A549 (cell line): ENCODE measurements around the gene TSHZ2. TPM values are rescaled to one million over a fixed set of nuclear protein-coding genes. Genes with fewer than 3 reads are reported as not detected.

Experiments
- ATAC-seq, 2 experiments: fragments of 200-7000 bp in 1 of 2; fragments of >200 bp in 1 of 2; cut with Nextera tagmentation in 1 of 2; cut with Tn5 transposase in 1 of 2; 3 replicates each; pipeline versions ENCODE4 v1.8.0 to v1.9.1; 2018 to 2020; ENCODE audit warnings: mild to moderate bottlenecking in 1 of 2, moderate library complexity in 1 of 2
- CTCF ChIA-PET: fragments of 300-600 bp; sonication (Branson Sonifier 250); formaldehyde crosslinking; extraction: SDS; loops from one replicate; lab custom pipeline; 2021; ENCODE audit warnings: antibody characterized with exemption, inconsistent platforms; lab: Yijun Ruan, JAX
- POLR2A ChIA-PET: fragments of 350-600 bp; formaldehyde crosslinking; extraction: SDS; loops from one replicate; lab custom pipeline; 2021; ENCODE audit warnings: antibody characterized with exemption, inconsistent platforms; lab: Yijun Ruan, JAX
- DNase-seq, 2 experiments: peaks; one replicate each; pipeline versions ENCODE4 v3.0.0 to v3.0.0-alpha.2; 2011 to 2016; ENCODE audit warnings: low read depth in 1 of 2, low spot score in 1 of 2
- FAIRE-seq: peaks from 2 replicates; lab custom pipeline; 2011; peaks lifted over from hg19 to GRCh38; lab: Jason Lieb, UNC
- H3K27ac ChIP-seq, 2 experiments: fragments of >200 bp; sonication (Bioruptor Twin); formaldehyde crosslinking; 3 replicates each; pipeline ENCODE4 v1.5.1; 2016 to 2017
- H3K4me1 ChIP-seq: fragments of >200 bp; sonication (Bioruptor Twin); formaldehyde crosslinking; 3 replicates; pipeline ENCODE4 v1.6.1; 2016
- H3K4me2 ChIP-seq: fragments of >200 bp; sonication (Bioruptor Twin); formaldehyde crosslinking; 3 replicates; pipeline ENCODE4 v1.6.1; 2016
- H3K4me3 ChIP-seq: fragments of >200 bp; sonication (Bioruptor Twin); formaldehyde crosslinking; 3 replicates; pipeline ENCODE4 v1.5.1; 2016
- H3K9me3 ChIP-seq: fragments of >200 bp; sonication (Bioruptor Twin); formaldehyde crosslinking; 3 replicates; pipeline ENCODE4 v1.6.1; 2016
- ATOH8 ChIP-seq: fragments of 250-450 bp; sonication (Bioruptor Pico); IDR thresholded peaks from 2 replicates; pipeline ENCODE4 v1.5.0; 2020; ENCODE audit warnings: low read depth, mild to moderate bottlenecking, moderate library complexity
- BHLHE40 ChIP-seq: IDR thresholded peaks from 2 replicates; pipeline ENCODE4 v1.6.1; 2012; ENCODE audit warnings: low read depth, low read length, inconsistent platforms
- CBX8 ChIP-seq: fragments of 200-600 bp; sonication (generic); IDR thresholded peaks from 2 replicates; pipeline ENCODE4 v1.6.1; 2016
- EHF ChIP-seq: fragments of 250-450 bp; sonication (Bioruptor Pico); IDR thresholded peaks from 2 replicates; pipeline ENCODE4 v1.5.0; 2020; ENCODE audit warnings: mild to moderate bottlenecking
- FOSL2 ChIP-seq, 2 experiments: fragments of 450-650 bp in 1 of 2; fragments of >200 bp in 1 of 2; sonication (Bioruptor Twin) in 1 of 2; formaldehyde crosslinking; IDR thresholded peaks; 2 replicates each; pipeline versions ENCODE4 v1.5.0 to v1.6.1; 2016 to 2020; ENCODE audit warnings: mild to moderate bottlenecking in 1 of 2, moderate library complexity in 1 of 2
- HDAC2 ChIP-seq: fragments of 200-600 bp; sonication (generic); IDR thresholded peaks from 2 replicates; pipeline ENCODE4 v1.6.1; 2016
- HMGXB4 ChIP-seq: fragments of 250-450 bp; sonication (Bioruptor Pico); IDR thresholded peaks from 2 replicates; pipeline ENCODE4 v1.5.0; 2021; ENCODE audit warnings: mild to moderate bottlenecking, moderate library complexity, borderline replicate concordance
- HOXB13 ChIP-seq: fragments of 250-450 bp; sonication (Bioruptor Pico); IDR thresholded peaks from 2 replicates; pipeline ENCODE4 v1.5.0; 2020; ENCODE audit warnings: low read depth, mild to moderate bottlenecking, moderate library complexity
- JUN ChIP-seq, 2 experiments: fragments of >200 bp; sonication (Bioruptor Twin); formaldehyde crosslinking; IDR thresholded peaks; 2 replicates in 1 of 2; 3 replicates in 1 of 2; pipeline ENCODE4 v1.6.1; 2016 to 2017
- JUNB ChIP-seq: fragments of >200 bp; sonication (Bioruptor Twin); formaldehyde crosslinking; IDR thresholded peaks from 2 replicates; pipeline ENCODE4 v1.6.1; 2016
- NFE2L2 ChIP-seq: fragments of 150-350 bp; conservative IDR thresholded peaks from 2 replicates; pipeline ENCODE4 v1.6.1; 2014; ENCODE audit warnings: low read length
- RAD21 ChIP-seq, 2 experiments: fragments of >200 bp in 1 of 2; sonication (Bioruptor Twin) in 1 of 2; formaldehyde crosslinking in 1 of 2; IDR thresholded peaks in 1 of 2; conservative IDR thresholded peaks in 1 of 2; 2 replicates in 1 of 2; 3 replicates in 1 of 2; pipeline ENCODE4 v1.6.1; 2012 to 2018; ENCODE audit warnings: inconsistent platforms in 1 of 2
- ZFP36 ChIP-seq: fragments of 450-650 bp; IDR thresholded peaks from 2 replicates; pipeline ENCODE4 v1.6.1; 2014; ENCODE audit warnings: borderline replicate concordance; ENCODE audit not compliant: partially characterized antibody
- ZNF302 ChIP-seq: fragments of 250-450 bp; sonication (Bioruptor Pico); IDR thresholded peaks from 2 replicates; pipeline ENCODE4 v1.9.0; 2021; ENCODE audit warnings: inconsistent platforms, mild to moderate bottlenecking, moderate library complexity
- WGBS: methylation state at CpG from one replicate; pipeline ENCODE4 v1.1.6; 2017; ENCODE audit errors: missing lambda C conversion rate; 5-methylcytosine and 5-hydroxymethylcytosine counted together
- polyA plus RNA-seq, 4 experiments: library from polyadenylated mRNA; depleted of rRNA in 3 of 4; stranded (reverse); fragments of >200 nt; fragmentation: RNase III in 1 of 4; extraction: RNeasy Plus Mini Kit Qiagen cat#74134 plus additional on column Dnase treatment in 1 of 4; gene quantifications; 2 replicates in 3 of 4; 3 replicates in 1 of 4; pipeline ENCODE4 v1.2.3, GENCODE V29; 2011 to 2017
- TF ChIP-seq, protein P1 (sequence below): fragments of >200 bp; sonication (Bioruptor Twin); formaldehyde crosslinking; IDR thresholded peaks from 2 replicates; pipeline ENCODE4 v1.6.1; 2016
- TF ChIP-seq, protein P2 (sequence below): fragments of 450-650 bp; IDR thresholded peaks from 2 replicates; pipeline ENCODE4 v1.6.1; 2014; ENCODE audit warnings: antibody characterized with exemption
- TF ChIP-seq, protein P3 (sequence below): fragments of 200-600 bp; sonication (generic); IDR thresholded peaks from 2 replicates; pipeline ENCODE4 v1.6.1; 2016; ENCODE audit warnings: antibody characterized with exemption, mild to moderate bottlenecking, moderate library complexity
- TF ChIP-seq, protein P4 (sequence below): IDR thresholded peaks from 2 replicates; pipeline ENCODE4 v1.6.1; 2012; ENCODE audit warnings: low read depth, borderline replicate concordance

TSHZ2 gene
- polyA plus RNA-seq, 2 of the 4 experiments (the other 2 are of a cell fraction), result not detected

DNA sequence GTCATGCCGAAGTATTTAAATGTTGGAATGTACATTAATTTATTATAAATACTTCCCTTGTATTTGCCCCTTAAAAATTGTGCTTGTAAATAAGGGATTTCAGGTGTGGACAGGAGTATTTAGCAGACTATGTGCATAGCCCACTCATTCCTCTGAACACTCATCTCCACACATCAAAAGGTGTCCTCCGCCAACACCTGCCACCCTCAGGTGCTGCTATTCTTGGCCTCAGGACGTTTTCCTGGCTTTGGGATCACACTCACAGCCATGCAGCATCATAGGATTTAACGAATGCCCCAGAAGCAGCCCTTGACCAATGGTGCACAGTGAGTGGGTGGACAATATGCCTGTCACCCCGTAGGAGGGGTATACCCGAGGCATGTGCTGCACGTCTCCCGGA lies 390.6 kb downstream of the TSHZ2 start:
- DNase-seq (no peak), FAIRE-seq (no peak), ATAC-seq (no peak)
- Histone ChIP-seq H3K9me3 (no peaks in the 10 kb centered on the region), H3K4me3 (no peak overlapping the region), H3K4me2 (no peak overlapping the region), H3K27ac (no peak overlapping the region), H3K4me1 (no peaks in the 10 kb centered on the region)
- CTCF ChIA-PET, result no interaction called here
- WGBS, result 31% methylated on average over 8 of the region's 8 CpGs
- POLR2A ChIA-PET, result no interaction called here
- TF ChIP-seq, protein P1, sequence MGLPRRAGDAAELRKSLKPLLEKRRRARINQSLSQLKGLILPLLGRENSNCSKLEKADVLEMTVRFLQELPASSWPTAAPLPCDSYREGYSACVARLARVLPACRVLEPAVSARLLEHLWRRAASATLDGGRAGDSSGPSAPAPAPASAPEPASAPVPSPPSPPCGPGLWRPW, result no peak
- TF ChIP-seq NFE2L2, result no peak
- TF ChIP-seq JUNB, result no peak
- no peak for TF ChIP-seq HMGXB4 (CRISPR knock-in tag)
- TF ChIP-seq EHF (CRISPR knock-in tag), result no peak
- TF ChIP-seq BHLHE40, result no peak
- no peak for TF ChIP-seq CBX8
- no peak for TF ChIP-seq ZFP36
- TF ChIP-seq, protein P2, sequence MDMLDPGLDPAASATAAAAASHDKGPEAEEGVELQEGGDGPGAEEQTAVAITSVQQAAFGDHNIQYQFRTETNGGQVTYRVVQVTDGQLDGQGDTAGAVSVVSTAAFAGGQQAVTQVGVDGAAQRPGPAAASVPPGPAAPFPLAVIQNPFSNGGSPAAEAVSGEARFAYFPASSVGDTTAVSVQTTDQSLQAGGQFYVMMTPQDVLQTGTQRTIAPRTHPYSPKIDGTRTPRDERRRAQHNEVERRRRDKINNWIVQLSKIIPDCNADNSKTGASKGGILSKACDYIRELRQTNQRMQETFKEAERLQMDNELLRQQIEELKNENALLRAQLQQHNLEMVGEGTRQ, result no peak
- TF ChIP-seq, protein P3, sequence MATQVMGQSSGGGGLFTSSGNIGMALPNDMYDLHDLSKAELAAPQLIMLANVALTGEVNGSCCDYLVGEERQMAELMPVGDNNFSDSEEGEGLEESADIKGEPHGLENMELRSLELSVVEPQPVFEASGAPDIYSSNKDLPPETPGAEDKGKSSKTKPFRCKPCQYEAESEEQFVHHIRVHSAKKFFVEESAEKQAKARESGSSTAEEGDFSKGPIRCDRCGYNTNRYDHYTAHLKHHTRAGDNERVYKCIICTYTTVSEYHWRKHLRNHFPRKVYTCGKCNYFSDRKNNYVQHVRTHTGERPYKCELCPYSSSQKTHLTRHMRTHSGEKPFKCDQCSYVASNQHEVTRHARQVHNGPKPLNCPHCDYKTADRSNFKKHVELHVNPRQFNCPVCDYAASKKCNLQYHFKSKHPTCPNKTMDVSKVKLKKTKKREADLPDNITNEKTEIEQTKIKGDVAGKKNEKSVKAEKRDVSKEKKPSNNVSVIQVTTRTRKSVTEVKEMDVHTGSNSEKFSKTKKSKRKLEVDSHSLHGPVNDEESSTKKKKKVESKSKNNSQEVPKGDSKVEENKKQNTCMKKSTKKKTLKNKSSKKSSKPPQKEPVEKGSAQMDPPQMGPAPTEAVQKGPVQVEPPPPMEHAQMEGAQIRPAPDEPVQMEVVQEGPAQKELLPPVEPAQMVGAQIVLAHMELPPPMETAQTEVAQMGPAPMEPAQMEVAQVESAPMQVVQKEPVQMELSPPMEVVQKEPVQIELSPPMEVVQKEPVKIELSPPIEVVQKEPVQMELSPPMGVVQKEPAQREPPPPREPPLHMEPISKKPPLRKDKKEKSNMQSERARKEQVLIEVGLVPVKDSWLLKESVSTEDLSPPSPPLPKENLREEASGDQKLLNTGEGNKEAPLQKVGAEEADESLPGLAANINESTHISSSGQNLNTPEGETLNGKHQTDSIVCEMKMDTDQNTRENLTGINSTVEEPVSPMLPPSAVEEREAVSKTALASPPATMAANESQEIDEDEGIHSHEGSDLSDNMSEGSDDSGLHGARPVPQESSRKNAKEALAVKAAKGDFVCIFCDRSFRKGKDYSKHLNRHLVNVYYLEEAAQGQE, result no peak

- Histone ChIP-seq H3K27ac (no peak overlapping the region), H3K9me3 (no peaks in the 10 kb centered on the region)
- TF ChIP-seq HDAC2 (no peak), JUN (IDR thresholded peaks at IDR 0.05) (no peak)
- TF ChIP-seq, all 56 proteins: peak for 0
- ChIA-PET CTCF (interaction anchor here (1.2 kb wide), 1 partner anchor 26 kb away, joined by 3 read pairs; no protein-coding TSS in a partner anchor), POLR2A (no interaction called here)
- FAIRE-seq (no peak), DNase-seq (no peak), ATAC-seq (no peak)
- Histone ChIP-seq H3K4me3 (no peak overlapping the region), H3K4me2 (no peak overlapping the region), H3K4me1 (no peaks in the 10 kb centered on the region)
- 31% methylated on average over 5 of the region's 5 CpGs for WGBS
Observed at GRCh38 chr20:53364646-53365045, 392.5 kb downstream of the TSHZ2 start.

- Histone ChIP-seq H3K4me1 (no peaks in the 10 kb centered on the region), H3K27ac (no peak overlapping the region), H3K4me2 (no peak overlapping the region), H3K4me3 (no peak overlapping the region), H3K9me3 (no peaks in the 10 kb centered on the region)
- no peak for TF ChIP-seq HOXB13
- TF ChIP-seq FOSL2 (IDR thresholded peaks at IDR 0.05), result no peak
- no peak for TF ChIP-seq FOSL2 (CRISPR knock-in tag; IDR thresholded peaks at IDR 0.05)
- TF ChIP-seq ZNF302 (CRISPR knock-in tag), result no peak
- TF ChIP-seq RAD21 (conservative IDR thresholded peaks at IDR 0.05 in 1 of 2, IDR thresholded peaks at IDR 0.05 in 1 of 2), result no peak
- TF ChIP-seq ATOH8 (CRISPR knock-in tag), result no peak
- TF ChIP-seq, protein P4, sequence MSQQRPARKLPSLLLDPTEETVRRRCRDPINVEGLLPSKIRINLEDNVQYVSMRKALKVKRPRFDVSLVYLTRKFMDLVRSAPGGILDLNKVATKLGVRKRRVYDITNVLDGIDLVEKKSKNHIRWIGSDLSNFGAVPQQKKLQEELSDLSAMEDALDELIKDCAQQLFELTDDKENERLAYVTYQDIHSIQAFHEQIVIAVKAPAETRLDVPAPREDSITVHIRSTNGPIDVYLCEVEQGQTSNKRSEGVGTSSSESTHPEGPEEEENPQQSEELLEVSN, result no peak
- TF ChIP-seq CBX8, result no peak
- no peak for FAIRE-seq
- ChIA-PET POLR2A (no interaction called here), CTCF (no interaction called here)
- no peak for ATAC-seq
- DNase-seq, result no peak
- 0% methylated on average over 1 of the region's 1 CpG for WGBS
Observed at GRCh38 chr20:53365076-53365475, 392.9 kb downstream of the TSHZ2 start.
